Upper lobe of left lung (tissue), 4 donors: ENCODE results near the gene STAC3.

Source experiments
- EP300 ChIP-seq, 4 donors: sonication (generic); formaldehyde crosslinking; IDR thresholded peaks; one replicate each; pipeline ENCODE4 v1.5.1; 2017; ENCODE audit warnings: antibody characterized with exemption in 4 of 4, control low read depth in 2 of 4
- POLR2A ChIP-seq, 4 donors: fragments of 450-650 bp; IDR thresholded peaks; one replicate each; pipeline ENCODE4 v1.5.1; 2016 to 2017; ENCODE audit warnings: antibody characterized with exemption in 4 of 4, mild to moderate bottlenecking in 2 of 4
- POLR2AphosphoS5 ChIP-seq, 2 donors: sonication (generic); formaldehyde crosslinking; IDR thresholded peaks; one replicate each; pipeline ENCODE4 v1.5.1; 2017; ENCODE audit warnings: antibody characterized with exemption in 2 of 2
- TF ChIP-seq, protein P1 (sequence below), 6 experiments: fragments of 450-650 bp in 4 of 6; fragments of 200-600 bp in 2 of 6; sonication (generic) in 2 of 6; IDR thresholded peaks; one replicate each; pipeline ENCODE4 v1.5.1; 2016 to 2019; ENCODE audit warnings: antibody characterized with exemption in 6 of 6

DNA sequence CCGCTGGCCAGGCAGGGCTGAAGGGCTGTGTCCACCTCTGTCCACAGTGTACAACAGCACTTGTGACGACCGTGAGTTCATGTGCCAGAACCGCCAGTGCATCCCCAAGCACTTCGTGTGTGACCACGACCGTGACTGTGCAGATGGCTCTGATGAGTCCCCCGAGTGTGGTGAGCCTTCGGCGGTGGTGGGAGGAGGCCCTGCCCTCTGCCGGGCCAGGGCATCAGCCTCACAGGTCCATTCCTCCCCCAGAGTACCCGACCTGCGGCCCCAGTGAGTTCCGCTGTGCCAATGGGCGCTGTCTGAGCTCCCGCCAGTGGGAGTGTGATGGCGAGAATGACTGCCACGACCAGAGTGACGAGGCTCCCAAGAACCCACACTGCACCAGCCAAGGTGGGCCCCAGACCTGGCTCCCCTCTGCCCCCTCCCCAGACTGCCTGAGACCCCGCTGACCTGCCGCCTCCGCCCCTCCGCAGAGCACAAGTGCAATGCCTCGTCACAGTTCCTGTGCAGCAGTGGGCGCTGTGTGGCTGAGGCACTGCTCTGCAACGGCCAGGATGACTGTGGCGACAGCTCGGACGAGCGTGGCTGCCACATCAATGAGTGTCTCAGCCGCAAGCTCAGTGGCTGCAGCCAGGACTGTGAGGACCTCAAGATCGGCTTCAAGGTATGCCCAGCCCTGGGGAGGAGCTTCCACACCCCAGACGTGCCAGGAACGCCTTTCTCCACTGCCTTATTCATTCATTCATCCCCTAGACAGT lies 55.2 kb downstream of the STAC3 start:
- TF ChIP-seq, protein P1, sequence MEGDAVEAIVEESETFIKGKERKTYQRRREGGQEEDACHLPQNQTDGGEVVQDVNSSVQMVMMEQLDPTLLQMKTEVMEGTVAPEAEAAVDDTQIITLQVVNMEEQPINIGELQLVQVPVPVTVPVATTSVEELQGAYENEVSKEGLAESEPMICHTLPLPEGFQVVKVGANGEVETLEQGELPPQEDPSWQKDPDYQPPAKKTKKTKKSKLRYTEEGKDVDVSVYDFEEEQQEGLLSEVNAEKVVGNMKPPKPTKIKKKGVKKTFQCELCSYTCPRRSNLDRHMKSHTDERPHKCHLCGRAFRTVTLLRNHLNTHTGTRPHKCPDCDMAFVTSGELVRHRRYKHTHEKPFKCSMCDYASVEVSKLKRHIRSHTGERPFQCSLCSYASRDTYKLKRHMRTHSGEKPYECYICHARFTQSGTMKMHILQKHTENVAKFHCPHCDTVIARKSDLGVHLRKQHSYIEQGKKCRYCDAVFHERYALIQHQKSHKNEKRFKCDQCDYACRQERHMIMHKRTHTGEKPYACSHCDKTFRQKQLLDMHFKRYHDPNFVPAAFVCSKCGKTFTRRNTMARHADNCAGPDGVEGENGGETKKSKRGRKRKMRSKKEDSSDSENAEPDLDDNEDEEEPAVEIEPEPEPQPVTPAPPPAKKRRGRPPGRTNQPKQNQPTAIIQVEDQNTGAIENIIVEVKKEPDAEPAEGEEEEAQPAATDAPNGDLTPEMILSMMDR (IDR thresholded peaks at IDR 0.05): no peak
- TF ChIP-seq EP300 (IDR thresholded peaks at IDR 0.05): no peak
- TF ChIP-seq POLR2A (IDR thresholded peaks at IDR 0.05): no peak
- no peak for TF ChIP-seq POLR2AphosphoS5 (IDR thresholded peaks at IDR 0.05)
